Stimulated activated CD4-positive, alpha-beta T cell treated with anti-CD3 and anti-CD28 coated beads, Interleukin-2, amount 100 ng/mL, for 48 hours (primary cell): ENCODE data around the gene ZIC5.

Experiments
- DNase-seq, 2 donors: peaks; one replicate each; pipeline ENCODE4 v3.0.0-alpha.2; 2020

ZIC5 gene

DNA sequence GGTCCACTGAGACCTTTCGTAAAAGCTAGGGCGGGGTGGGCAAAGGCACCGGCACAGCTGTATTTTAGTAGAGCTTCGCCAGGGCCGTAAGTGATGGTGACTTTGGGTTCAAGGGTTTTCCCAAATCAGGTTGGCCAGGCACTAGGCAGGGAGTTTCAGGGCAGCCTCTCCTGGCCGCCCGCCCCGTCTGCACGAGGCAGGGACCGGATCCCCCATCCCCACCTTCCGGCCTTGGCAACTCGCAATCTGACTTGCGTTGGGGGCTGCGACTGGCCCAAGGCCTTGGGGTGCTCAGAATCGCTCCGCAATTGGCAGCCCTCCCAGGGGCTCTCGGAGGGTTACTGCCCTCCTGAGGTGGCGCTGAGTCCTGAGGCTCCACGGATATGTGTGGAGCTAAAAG, 4.1 kb upstream of the ZIC5 start:
- no peak for DNase-seq

DNA sequence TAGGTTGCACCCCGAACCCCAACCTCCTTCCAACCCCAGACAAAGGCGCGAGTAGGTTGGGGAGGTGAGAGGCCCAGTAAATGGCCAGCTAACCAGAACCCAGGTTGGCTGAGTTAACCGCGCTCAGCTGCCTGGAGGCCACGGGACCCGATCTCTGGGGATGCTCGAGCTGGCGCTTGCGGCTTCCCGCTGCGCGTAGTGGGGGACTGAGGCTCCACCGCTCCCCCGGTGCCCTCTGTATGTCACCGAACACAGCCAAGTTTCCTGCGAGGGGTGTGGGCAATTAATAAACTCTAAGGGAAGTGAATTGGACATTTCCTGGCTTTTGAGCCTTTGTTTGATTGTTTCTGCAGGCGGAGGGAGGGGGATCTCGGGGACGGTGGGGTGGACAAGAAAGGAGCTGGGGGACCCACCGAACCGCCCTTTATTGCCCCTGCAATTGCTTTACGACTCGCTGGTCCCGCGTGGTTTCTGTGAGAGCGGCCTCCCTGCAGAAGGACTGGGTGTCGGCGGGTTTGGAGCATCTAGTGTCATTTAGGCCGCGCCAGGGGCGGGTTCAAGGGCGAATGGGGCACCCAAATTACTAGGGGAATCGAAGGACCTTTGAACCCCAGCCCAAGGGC, 3.5 kb upstream of the ZIC5 start:
- no peak for DNase-seq

- no peak for DNase-seq
These were observed 2.9 kb upstream of the ZIC5 start for GRCh38 chr13:99974296-99974938.

DNA sequence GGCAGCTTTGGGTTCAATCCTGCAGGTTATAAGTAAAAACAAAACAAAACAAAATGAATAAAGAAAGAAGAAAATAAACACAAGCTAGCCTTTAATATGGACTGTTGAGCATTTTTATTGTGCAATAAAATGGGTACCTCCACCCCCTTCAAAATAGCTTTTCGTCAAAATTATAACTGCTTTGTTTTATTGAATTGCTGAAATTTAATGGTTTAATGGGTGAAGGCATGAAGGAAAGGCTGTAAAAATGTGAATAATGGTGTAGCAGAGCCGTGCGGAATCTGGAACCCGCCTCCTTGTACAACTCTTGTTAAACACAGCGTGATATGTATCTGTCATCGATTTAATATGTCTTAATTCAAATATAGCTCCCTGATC, 2.2 kb upstream of the ZIC5 start:
- no peak for DNase-seq

DNA sequence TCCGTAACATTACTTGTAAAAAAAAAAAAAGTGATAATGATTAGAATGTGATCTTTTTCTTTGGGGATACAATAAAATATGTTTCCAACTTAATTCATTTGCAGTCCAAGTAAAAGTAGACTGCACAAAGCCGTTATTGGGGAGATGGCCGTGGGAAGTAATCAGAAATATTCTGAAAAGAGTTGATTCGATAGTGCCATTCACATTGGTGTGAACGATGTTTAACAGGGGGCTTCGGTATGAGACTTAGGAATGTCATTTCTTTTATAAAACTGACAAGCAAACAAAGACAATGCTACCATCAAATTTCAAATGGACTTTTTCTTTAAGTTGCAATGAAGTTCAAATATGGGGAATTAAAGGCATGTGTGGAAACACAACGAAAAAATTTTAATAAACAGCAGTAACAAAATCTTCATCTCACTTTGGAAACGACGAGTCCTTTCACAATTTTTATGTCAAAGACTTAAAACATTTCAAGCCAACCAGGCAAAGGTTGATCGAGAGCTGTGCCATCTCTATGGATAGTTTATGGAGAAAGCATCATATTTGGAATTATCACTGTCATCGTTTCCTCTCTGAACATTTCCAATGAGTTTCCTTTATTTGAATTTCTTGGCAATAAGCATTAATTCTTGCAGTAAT, 1.7 kb upstream of the ZIC5 start:
- no peak for DNase-seq

GRCh38 chr13:99972190-99972731, 694 bp upstream of the ZIC5 start:
- DNase-seq, result no peak

- DNase-seq, result no peak
These were observed 654 bp downstream of the ZIC5 start for GRCh38 chr13:99970651-99971575.

- DNase-seq, result no peak
These were observed 1.5 kb downstream of the ZIC5 start for GRCh38 chr13:99969919-99970650.

DNA sequence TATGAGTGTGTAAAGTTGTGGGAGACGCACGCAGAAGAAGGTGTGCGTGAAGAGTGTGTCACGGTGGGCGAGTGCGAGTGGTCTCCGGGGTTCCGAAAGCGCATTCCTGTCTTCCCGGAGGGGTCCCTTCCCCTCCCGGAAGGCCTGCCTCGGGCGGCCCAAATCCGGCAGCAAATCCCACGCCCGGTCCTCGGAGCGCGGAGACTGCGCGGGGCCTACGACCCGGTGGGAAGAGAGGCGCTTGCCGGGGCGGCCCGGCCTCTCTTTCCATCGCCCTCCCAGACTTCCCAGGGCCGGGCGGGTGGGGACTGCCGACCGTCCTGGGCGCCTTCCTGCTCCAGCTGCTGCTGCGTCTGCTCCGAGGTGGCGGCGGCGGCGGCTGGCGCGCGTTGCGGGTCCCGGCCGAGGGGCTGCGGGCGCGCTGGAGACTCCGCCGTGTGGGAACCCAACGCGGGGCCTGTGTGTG, 2.1 kb downstream of the ZIC5 start:
- no peak for DNase-seq

DNA sequence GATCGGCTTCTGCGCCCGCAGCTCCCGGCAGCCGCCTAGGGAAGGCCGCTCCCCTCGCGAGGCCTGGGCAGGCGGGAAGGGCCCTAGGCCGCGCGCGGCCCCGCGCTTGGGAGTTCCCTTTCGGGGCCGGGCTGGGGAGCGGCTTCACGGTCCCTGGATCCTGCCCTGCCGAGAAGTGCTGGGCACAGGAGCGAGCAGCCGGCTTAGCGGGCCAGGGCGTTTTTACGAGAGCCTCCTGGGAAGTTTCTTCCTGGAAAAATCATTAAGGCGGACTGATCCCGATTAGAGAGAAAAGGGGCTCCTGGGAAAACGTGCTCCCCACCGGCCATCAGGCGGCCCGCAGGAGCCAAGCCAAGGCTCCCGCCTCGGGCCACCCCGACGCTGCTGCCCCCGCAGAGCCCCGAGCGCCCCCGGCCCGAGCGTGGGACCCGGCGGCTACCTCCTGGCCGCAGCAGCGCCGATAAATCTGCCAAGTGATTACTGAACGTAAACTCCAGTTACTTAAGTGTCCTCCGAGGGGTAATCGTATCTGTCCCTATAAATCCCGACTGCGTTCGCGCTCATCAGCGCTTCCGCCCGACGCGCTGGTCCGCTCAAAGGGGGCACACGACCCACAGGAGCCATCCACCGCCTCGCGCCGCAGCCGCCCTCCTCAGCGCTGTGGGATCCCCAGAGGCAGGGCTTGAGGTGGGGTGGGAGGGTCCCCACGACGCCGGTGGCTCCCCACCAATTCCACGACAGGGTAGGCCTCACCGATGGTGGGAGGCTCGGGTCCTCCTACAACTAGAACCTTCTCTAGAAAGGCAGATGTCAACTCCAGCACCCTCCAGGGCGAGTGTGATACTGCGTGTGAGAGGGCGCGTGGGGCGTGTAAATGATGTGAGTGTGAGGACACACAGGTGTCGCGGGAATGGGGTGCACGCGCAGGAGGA, 2.8 kb downstream of the ZIC5 start:
- DNase-seq, result no peak

- DNase-seq, result no peak
These were observed 3.6 kb downstream of the ZIC5 start for GRCh38 chr13:99967869-99968520.

DNA sequence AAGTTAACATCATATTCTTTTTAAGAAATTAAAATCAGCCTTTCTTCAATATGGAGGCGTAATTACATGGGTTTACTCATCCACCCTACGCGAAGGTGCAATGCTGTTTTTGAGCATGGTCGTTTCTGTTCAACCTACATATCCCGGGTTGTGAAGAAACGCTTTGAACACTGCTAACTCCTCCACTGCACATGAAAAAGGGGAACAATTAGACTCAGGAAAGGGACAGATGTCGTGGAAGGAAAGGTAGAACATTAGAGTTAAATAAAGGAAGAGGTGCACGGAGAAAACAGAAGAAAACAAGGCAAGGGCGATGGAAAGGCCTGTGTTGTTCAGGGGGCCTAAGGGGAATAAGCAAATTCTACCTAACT, 4.1 kb downstream of the ZIC5 start:
- no peak for DNase-seq

GRCh38 chr13:99966064-99966805, 5.3 kb downstream of the ZIC5 start:
- DNase-seq, result no peak

GRCh38 chr13:99965329-99966000, 6.1 kb downstream of the ZIC5 start:
- no peak for DNase-seq

DNA sequence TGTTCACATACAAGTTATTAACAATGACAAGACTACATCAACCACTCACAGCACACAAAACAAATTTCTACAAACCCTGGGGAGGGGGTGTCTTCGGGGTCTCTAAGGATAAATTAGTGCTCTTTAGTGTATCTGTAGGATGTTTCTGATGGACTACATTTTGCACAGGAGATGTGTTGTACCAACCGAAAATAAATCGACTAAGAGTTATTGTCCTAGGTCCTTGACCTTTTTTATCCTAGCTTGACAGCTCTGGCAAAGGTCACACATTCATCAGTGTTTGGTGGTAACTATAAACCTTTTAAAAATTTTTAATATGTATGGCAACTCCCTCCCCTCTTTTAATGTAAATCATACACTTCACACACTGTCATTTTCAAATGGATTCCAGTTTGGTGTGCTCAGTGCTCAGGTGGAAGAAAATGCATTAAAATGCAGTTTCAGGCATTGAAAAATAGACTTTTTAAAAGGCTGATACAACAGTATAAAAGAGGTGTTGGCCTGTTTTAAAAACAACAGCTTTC, 7.7 kb downstream of the ZIC5 start:
- no peak for DNase-seq

DNA sequence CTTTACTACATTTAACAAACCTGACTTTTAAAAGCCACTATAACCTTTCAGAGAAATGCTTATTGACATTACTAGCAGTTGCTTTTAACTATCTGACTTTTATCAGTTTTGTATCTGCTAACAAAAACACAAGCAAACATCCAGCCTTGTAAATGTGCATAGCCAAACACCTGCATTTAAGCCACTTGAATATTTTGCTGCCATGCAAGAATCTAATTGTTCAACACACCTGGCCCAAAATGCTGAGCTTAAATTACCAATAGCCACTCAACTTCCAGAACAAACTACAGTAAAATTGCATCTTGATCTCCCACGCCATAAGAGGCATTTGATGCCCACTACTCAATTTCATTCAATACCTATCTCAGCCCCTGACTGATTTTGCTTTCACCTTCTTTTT, 9.3 kb downstream of the ZIC5 start:
- DNase-seq, result no peak

DNA sequence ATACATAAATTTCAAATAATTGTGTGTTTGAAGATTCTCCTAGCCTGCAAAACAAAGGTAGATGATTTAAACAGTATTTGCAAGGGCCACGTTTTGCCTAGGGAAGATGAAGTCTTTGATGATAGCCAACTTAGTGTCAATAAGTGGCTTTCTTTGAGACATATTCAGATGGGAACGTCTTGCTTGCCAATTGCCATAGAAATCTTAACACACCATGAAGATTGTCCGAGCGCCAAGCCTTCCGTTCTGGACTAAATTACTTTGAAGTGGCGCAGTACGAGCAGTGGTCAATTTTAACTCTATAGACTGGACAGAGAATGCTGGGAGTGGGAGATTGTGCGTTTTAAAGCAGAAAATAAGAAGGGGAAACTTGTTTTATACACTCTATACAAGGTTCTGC, 9.9 kb downstream of the ZIC5 start:
- no peak for DNase-seq

- DNase-seq, result no peak
These were observed 10.8 kb downstream of the ZIC5 start for GRCh38 chr13:99960663-99961311.
